K562 (cell line): ENCODE data around the gene ARHGAP4. TPM values are rescaled to one million over a fixed set of nuclear protein-coding genes. Genes with fewer than 3 reads are reported as not detected.

Experiments
- ATF7 ChIP-seq: fragments of 450-650 bp; IDR thresholded peaks from 2 replicates; pipeline ENCODE4 v1.7.1; 2014; ENCODE audit warnings: mild to moderate bottlenecking, moderate library complexity
- CEBPG ChIP-seq, 3 experiments: fragments of 200-800 bp in 1 of 3; sonication (Bioruptor generic) in 1 of 3; sonication (generic) in 1 of 3; formaldehyde crosslinking in 1 of 3; IDR thresholded peaks in 2 of 3; conservative IDR thresholded peaks in 1 of 3; 2 replicates each; pipeline versions ENCODE4 v1.6.1 to v1.8.0; 2016 to 2022; ENCODE audit warnings: missing compliant biosample characterization in 2 of 3, missing genetic modification characterization in 2 of 3, mild to moderate bottlenecking in 1 of 3, missing genetic modification reagents in 1 of 3
- ELF1 ChIP-seq: fragments of 200-800 bp; sonication (Bioruptor generic); IDR thresholded peaks from 2 replicates; pipeline ENCODE4 v1.6.1; 2016; ENCODE audit warnings: missing genetic modification characterization, missing compliant biosample characterization
- MEF2A ChIP-seq: IDR thresholded peaks from 2 replicates; pipeline ENCODE4 v1.6.1; 2011; ENCODE audit warnings: low read depth, mild to moderate bottlenecking, low read length, moderate library complexity; ENCODE audit not compliant: control insufficient read depth
- NCOA1 ChIP-seq: fragments of 450-650 bp; IDR thresholded peaks from 2 replicates; pipeline ENCODE4 v1.6.1; 2016; ENCODE audit warnings: low read depth
- NFXL1 ChIP-seq: fragments of 450-650 bp; formaldehyde crosslinking; IDR thresholded peaks from 2 replicates; pipeline ENCODE4 v1.4.0; 2021; ENCODE audit warnings: mild to moderate bottlenecking
- NFYB ChIP-seq: IDR thresholded peaks from 2 replicates; pipeline ENCODE4 v1.6.1; 2011; ENCODE audit warnings: mild to moderate bottlenecking, moderate library complexity; ENCODE audit not compliant: insufficient read length; ENCODE audit errors: extremely low read depth
- SMARCE1 ChIP-seq: fragments of 450-650 bp; IDR thresholded peaks from 2 replicates; pipeline ENCODE4 v1.7.1; 2016; ENCODE audit warnings: mild to moderate bottlenecking
- SP2 ChIP-seq: IDR thresholded peaks from 2 replicates; pipeline ENCODE4 v1.6.1; 2011; ENCODE audit warnings: mild to moderate bottlenecking, low read depth, low read length, moderate library complexity; ENCODE audit not compliant: poor library complexity, severe bottlenecking; ENCODE audit errors: extremely low read depth
- TAF9B ChIP-seq: fragments of 450-650 bp; IDR thresholded peaks from 2 replicates; pipeline ENCODE4 v1.6.1; 2018; ENCODE audit warnings: mild to moderate bottlenecking; ENCODE audit not compliant: partially characterized antibody
- TAL1 ChIP-seq: fragments of 450-650 bp; IDR thresholded peaks from 2 replicates; pipeline ENCODE4 v1.6.1; 2016; ENCODE audit warnings: mild to moderate bottlenecking
- ZBTB2 ChIP-seq: fragments of 450-650 bp; IDR thresholded peaks from 2 replicates; pipeline ENCODE4 v1.6.1; 2016; ENCODE audit warnings: antibody characterized with exemption
- ZNF3 ChIP-seq: fragments of 250-450 bp; sonication (Bioruptor Pico); IDR thresholded peaks from 2 replicates; pipeline ENCODE4 v1.5.0; 2021; ENCODE audit warnings: mild to moderate bottlenecking, moderate library complexity
- ZNF407 ChIP-seq: fragments of 450-650 bp; IDR thresholded peaks from 2 replicates; pipeline ENCODE4 v1.6.1; 2016; ENCODE audit warnings: low read depth
- ZNF507 ChIP-seq: conservative IDR thresholded peaks from 2 replicates; pipeline ENCODE4 v1.6.1; 2017; ENCODE audit warnings: missing genetic modification characterization, missing compliant biosample characterization
- ZNF76 ChIP-seq: fragments of 250-450 bp; sonication (Bioruptor Pico); IDR thresholded peaks from 2 replicates; pipeline ENCODE4 v1.4.0; 2020; ENCODE audit warnings: mild to moderate bottlenecking, moderate library complexity, borderline replicate concordance
- polyA plus RNA-seq, 8 experiments: library from polyadenylated mRNA; depleted of rRNA in 4 of 8; stranded (reverse) in 5 of 8; unstranded in 3 of 8; fragments of >200 nt; fragmentation: Nextera tagmentation in 2 of 8; fragmentation: Illumina TruSeq in 1 of 8; extraction: Ambion mirVana in 2 of 8; extraction: Trizol in 1 of 8; gene quantifications; 2 replicates each; pipeline versions ENCODE4 v1.2.1 to v1.2.3, GENCODE V29; 2011 to 2014; ENCODE audit warnings: inconsistent platforms in 1 of 8, missing spikeins in 1 of 8
- total RNA-seq, 7 experiments: library from RNA; depleted of rRNA in 6 of 7; stranded (reverse); fragments of >200 nt in 6 of 7; fragmentation: Illumina TruSeq in 2 of 7; extraction: Trizol in 2 of 7; gene quantifications; 2 replicates each; pipeline versions ENCODE4 v1.2.1 to v1.2.3, GENCODE V29; 2011 to 2021; ENCODE audit warnings: low replicate concordance in 1 of 7
- TF ChIP-seq, protein P1 (sequence below): fragments of 450-650 bp; IDR thresholded peaks from 2 replicates; pipeline ENCODE4 v1.7.0; 2016; ENCODE audit warnings: borderline replicate concordance

The ARHGAP4 gene
- total and polyA plus RNA-seq, 9 of the 15 experiments (the other 6 are each of a cell fraction or from before 2014, with no cell fraction given), result 0.30 to 81.8 (median 13.5) TPM

DNA sequence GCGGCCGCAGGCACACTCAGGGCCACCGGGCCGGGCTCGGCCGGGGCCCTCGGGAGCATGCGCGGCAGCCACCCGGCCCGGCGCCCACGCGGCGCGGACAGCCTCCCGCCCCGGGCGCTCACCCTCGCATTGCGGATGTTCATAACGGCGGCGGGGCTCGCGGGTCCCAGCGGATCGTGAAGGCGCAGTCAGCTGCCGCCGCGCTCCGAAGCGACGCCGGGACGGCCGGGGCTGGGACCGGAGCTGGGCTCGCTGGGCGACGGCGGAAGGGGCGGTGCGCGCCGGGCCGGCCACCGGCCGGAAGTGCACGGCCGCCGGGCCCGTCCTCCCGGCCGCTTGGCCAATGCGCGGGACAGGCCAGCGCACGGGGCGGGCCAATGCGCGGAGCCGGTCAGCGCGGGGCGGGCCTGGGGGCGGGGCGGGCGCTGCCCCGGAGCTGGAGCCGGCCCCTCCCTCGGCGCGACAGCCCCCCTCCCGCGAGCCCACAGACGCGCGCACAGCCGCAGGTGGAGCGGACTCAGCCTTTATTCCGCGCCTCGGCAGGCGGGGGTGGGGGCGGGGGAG, 8.8 kb upstream of the ARHGAP4 start, which contains the start of gene NAA10 (continued):
- TF ChIP-seq ZNF407 (no peak), NCOA1 (no peak), CEBPG (CRISPR knock-in tag; IDR thresholded peaks at IDR 0.05) (no peak), CEBPG (tag; conservative IDR thresholded peaks at IDR 0.05 in 1 of 2, IDR thresholded peaks at IDR 0.05 in 1 of 2) (no peak), TAL1 (no peak), ZBTB2 (no peak), ZNF3 (CRISPR knock-in tag) (no peak), ZNF76 (CRISPR knock-in tag) (no peak), SP2 (peak; percentile 43), TAF9B (no peak), ATF7 (no peak; the same call in 1 of the 2 replicates), MEF2A (no peak), ELF1 (tag) (peak; percentile 50; the same call in 1 of the 2 replicates), ZNF507 (tag) (no peak), SMARCE1 (no peak), NFYB (peak; percentile 10), NFXL1 (CRISPR knock-in tag) (no peak)
- TF ChIP-seq, protein P1, sequence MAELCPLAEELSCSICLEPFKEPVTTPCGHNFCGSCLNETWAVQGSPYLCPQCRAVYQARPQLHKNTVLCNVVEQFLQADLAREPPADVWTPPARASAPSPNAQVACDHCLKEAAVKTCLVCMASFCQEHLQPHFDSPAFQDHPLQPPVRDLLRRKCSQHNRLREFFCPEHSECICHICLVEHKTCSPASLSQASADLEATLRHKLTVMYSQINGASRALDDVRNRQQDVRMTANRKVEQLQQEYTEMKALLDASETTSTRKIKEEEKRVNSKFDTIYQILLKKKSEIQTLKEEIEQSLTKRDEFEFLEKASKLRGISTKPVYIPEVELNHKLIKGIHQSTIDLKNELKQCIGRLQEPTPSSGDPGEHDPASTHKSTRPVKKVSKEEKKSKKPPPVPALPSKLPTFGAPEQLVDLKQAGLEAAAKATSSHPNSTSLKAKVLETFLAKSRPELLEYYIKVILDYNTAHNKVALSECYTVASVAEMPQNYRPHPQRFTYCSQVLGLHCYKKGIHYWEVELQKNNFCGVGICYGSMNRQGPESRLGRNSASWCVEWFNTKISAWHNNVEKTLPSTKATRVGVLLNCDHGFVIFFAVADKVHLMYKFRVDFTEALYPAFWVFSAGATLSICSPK, result no peak
